Activated CD4-positive, alpha-beta T cell treated with anti-CD3 and anti-CD28 coated beads for 4 hours (primary cell): ENCODE measurements around the gene DERL3.

Experiments
- DNase-seq, 2 donors: peaks; one replicate each; pipeline ENCODE4 v3.0.0-alpha.2; 2020

DERL3 gene

GRCh38 chr22:23801238-23801821, 37.5 kb downstream of the DERL3 start:
- no peak for DNase-seq

GRCh38 chr22:23800297-23801237, 38.2 kb downstream of the DERL3 start:
- no peak for DNase-seq

GRCh38 chr22:23796461-23796860, 42.3 kb downstream of the DERL3 start:
- DNase-seq: no peak

- DNase-seq: no peak
Observed at GRCh38 chr22:23793326-23793725, 45.5 kb downstream of the DERL3 start.

GRCh38 chr22:23791738-23792645, 46.8 kb downstream of the DERL3 start:
- no peak for DNase-seq

- no peak for DNase-seq
Observed at GRCh38 chr22:23790819-23791737, 47.7 kb downstream of the DERL3 start.

- DNase-seq: no peak
Observed at GRCh38 chr22:23789638-23790037, 49.2 kb downstream of the DERL3 start.

- DNase-seq: no peak
Observed at GRCh38 chr22:23789121-23789520, 49.7 kb downstream of the DERL3 start.

GRCh38 chr22:23787910-23788309, 50.9 kb downstream of the DERL3 start:
- DNase-seq: no peak

GRCh38 chr22:23787600-23787896, 51.3 kb downstream of the DERL3 start:
- no peak for DNase-seq

GRCh38 chr22:23786752-23787599, 51.8 kb downstream of the DERL3 start, which contains the start of gene SMARCB1:
TSS of gene SMARCB1 (plus strand) at chr22:23786966. CDS start at chr22:23787170, 204 bp downstream.
- DNase-seq: peak; percentile 89 to 90

GRCh38 chr22:23786261-23786710, 52.5 kb downstream of the DERL3 start:
- no peak for DNase-seq
